ENCODE results near the gene TPRG1.

TPRG1 gene

GRCh38 chr3:189227249-189227648, 55.5 kb downstream of the TPRG1 start:
- DNase-seq (ENCODE audit: extremely low read depth in 1 of 2, low read depth in 1 of 2) = no peak

- DNase-seq (ENCODE audit: extremely low read depth in 1 of 2, low read depth in 1 of 2) = no peak
Observed at GRCh38 chr3:189229196-189229828, 57.5 kb downstream of the TPRG1 start.

GRCh38 chr3:189232790-189233189, 61.0 kb downstream of the TPRG1 start:
- no peak for DNase-seq (ENCODE audit: extremely low read depth in 1 of 2, low read depth in 1 of 2)

- peak in 1 of 2 donors; percentile 11 for DNase-seq (ENCODE audit: extremely low read depth in 1 of 2, low read depth in 1 of 2)
Observed at GRCh38 chr3:189233225-189233858, 61.6 kb downstream of the TPRG1 start.

- DNase-seq (ENCODE audit: extremely low read depth in 1 of 2, low read depth in 1 of 2) = no peak
Observed at GRCh38 chr3:189235214-189235613, 63.4 kb downstream of the TPRG1 start.

GRCh38 chr3:189236352-189236751, 64.6 kb downstream of the TPRG1 start:
- no peak for DNase-seq (ENCODE audit: extremely low read depth in 1 of 2, low read depth in 1 of 2)

GRCh38 chr3:189237526-189237925, 65.8 kb downstream of the TPRG1 start:
- DNase-seq (ENCODE audit: extremely low read depth in 1 of 2, low read depth in 1 of 2) = no peak

- DNase-seq (ENCODE audit: extremely low read depth in 1 of 2, low read depth in 1 of 2) = no peak
Observed at GRCh38 chr3:189238071-189238470, 66.3 kb downstream of the TPRG1 start.

GRCh38 chr3:189239616-189240015, 67.8 kb downstream of the TPRG1 start:
- DNase-seq (ENCODE audit: extremely low read depth in 1 of 2, low read depth in 1 of 2) = no peak

GRCh38 chr3:189249987-189250386, 78.2 kb downstream of the TPRG1 start:
- DNase-seq (ENCODE audit: extremely low read depth in 1 of 2, low read depth in 1 of 2) = no peak

GRCh38 chr3:189258261-189258660, 86.5 kb downstream of the TPRG1 start:
- no peak for DNase-seq (ENCODE audit: extremely low read depth in 1 of 2, low read depth in 1 of 2)

- DNase-seq (ENCODE audit: extremely low read depth in 1 of 2, low read depth in 1 of 2) = no peak
Observed at GRCh38 chr3:189260556-189261493, 89.1 kb downstream of the TPRG1 start.

GRCh38 chr3:189262746-189263145, 91.0 kb downstream of the TPRG1 start:
- DNase-seq (ENCODE audit: extremely low read depth in 1 of 2, low read depth in 1 of 2) = no peak

- DNase-seq (ENCODE audit: extremely low read depth in 1 of 2, low read depth in 1 of 2) = no peak
Observed at GRCh38 chr3:189267981-189268613, 96.3 kb downstream of the TPRG1 start.

- no peak for DNase-seq (ENCODE audit: extremely low read depth in 1 of 2, low read depth in 1 of 2)
Observed at GRCh38 chr3:189269365-189269764, 97.6 kb downstream of the TPRG1 start.

GRCh38 chr3:189270248-189270832, 98.6 kb downstream of the TPRG1 start:
- DNase-seq (ENCODE audit: extremely low read depth in 1 of 2, low read depth in 1 of 2) = peak in 1 of 2 donors; percentile 17

- no peak for DNase-seq (ENCODE audit: extremely low read depth in 1 of 2, low read depth in 1 of 2)
Observed at GRCh38 chr3:189272500-189273119, 100.8 kb downstream of the TPRG1 start.

GRCh38 chr3:189273736-189274135, 102.0 kb downstream of the TPRG1 start:
- no peak for DNase-seq (ENCODE audit: extremely low read depth in 1 of 2, low read depth in 1 of 2)

GRCh38 chr3:189275182-189275581, 103.4 kb downstream of the TPRG1 start:
- no peak for DNase-seq (ENCODE audit: extremely low read depth in 1 of 2, low read depth in 1 of 2)

GRCh38 chr3:189275852-189276251, 104.1 kb downstream of the TPRG1 start:
- no peak for DNase-seq (ENCODE audit: extremely low read depth in 1 of 2, low read depth in 1 of 2)
